Measurements from ENCODE around the gene ACTN3.
"Not testable (repeated sequence)": the region's sequence is repeated elsewhere in the genome, so short reads cannot be mapped to it uniquely, and the experiment has no call there.

ACTN3 gene

DNA sequence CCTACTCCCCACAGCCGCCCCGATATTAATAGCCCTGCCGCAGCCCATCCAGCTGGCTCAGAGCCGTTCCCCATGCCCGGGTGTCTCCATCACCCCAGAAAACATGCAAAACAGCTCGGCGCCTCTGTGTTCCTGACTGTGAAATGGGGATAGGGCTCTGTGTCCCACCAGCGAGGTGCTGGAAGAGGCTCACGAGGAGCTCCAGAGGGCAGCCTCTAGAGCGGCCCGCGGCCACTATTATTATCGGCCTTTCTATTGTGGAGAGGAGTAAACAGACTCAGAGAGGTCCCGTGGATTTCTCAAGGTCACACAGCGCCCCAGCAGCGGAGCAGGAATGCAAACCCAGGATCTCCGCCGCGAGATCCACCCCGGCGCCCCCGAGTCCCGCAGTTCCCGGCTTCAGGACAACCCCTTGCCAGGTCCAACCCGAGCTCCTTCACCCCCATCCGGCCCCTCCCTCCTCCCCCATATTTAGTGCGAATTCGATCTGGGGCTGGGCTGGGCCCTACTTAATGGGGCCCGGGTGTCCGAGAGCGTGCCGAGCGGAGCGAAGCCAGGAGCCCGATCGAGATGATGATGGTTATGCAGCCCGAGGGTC, at the start of gene ACTN3:
Gene ACTN3, plus strand, starts transcription at position 536 of the 598 bp plus-strand sequence. Its CDS starts 35 bp downstream, at position 571.
- DNase-seq, result no peak

DNA sequence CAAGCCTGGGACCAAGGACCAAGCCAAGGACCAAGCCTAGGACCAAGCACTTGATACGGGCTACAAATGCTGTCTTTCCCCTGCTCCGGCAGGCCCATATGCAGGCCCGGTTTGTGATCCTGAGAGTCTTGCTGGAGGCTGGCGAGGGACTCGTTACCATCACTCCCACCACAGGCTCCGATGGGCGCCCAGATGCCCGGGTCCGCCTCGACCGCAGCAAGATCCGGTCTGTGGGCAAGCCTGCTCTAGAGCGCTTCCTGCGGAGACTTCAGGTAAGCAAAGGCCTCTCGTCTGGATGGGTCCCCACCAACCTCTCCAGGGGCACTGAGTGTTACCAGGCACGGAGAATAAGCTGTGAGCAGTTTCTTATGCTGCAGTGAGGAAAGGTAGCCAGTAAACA, 49.5 kb upstream of the ACTN3 start:
- no peak for DNase-seq

DNA sequence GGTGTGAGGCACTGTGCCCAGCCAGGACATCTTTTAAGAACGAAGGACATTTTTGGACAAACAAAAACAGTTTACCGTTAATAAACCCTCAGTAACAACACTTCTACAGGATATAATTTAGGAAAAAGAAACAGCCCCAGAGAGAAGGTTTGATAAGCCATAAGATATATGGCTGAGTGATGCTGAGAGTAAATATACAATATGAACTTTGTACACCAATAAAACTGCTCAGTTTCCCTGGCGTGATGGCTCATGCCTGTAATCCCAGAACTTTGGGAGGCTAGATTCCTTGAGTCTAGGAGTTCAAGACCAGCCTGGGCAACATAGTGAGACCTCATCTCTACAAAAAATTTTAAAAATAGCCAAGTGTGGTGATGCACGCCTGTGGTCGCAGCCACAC, 48.2 kb upstream of the ACTN3 start:
- DNase-seq, result no peak

DNA sequence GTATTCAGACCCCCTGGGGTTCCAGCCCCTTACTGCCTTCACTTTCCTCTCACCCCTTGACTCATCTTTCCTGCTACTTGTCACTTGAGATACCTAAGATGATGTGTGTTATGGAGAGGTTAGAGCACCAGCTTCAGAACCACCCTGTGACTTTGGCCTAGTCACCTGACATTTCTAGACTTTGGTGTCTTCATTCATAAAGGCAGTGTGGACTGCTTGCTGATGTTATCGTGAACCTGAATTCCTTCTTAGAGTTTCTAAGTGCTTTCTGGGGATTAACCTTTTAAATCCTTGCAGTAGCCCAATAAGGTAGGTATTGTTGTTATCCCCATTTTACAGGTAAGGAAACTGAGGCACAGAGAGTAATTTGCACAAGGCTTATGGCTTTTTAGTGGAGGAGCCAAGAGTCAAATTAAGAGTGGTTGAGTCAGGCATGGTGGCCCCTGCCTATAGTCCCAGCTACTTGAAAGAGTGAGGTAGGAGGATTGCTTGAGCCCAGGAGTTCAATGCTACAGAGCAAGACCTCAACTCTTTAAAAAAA, 41.4 kb upstream of the ACTN3 start:
- no peak for DNase-seq

DNA sequence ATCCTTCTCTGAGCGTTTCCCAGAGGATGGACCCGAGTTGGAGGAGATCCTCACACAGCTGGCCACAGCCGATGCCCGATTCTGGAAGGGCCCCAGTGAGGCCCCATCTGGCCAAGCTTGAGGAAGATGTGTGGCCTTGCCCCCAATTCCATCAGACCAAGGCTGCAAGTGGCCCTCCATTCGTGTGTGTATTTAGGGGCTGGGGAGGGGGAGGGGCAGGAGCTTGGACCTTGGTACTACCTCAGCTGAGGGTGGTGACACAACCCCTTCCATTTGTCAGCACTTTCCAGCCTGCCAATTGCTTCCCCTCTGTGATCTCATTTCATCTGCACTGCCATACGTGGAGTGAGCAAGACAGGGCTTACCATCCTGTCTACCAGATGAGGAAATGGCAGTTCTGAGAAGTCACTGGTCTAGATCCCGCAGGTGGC, 37.6 kb upstream of the ACTN3 start:
- DNase-seq, result no peak

DNA sequence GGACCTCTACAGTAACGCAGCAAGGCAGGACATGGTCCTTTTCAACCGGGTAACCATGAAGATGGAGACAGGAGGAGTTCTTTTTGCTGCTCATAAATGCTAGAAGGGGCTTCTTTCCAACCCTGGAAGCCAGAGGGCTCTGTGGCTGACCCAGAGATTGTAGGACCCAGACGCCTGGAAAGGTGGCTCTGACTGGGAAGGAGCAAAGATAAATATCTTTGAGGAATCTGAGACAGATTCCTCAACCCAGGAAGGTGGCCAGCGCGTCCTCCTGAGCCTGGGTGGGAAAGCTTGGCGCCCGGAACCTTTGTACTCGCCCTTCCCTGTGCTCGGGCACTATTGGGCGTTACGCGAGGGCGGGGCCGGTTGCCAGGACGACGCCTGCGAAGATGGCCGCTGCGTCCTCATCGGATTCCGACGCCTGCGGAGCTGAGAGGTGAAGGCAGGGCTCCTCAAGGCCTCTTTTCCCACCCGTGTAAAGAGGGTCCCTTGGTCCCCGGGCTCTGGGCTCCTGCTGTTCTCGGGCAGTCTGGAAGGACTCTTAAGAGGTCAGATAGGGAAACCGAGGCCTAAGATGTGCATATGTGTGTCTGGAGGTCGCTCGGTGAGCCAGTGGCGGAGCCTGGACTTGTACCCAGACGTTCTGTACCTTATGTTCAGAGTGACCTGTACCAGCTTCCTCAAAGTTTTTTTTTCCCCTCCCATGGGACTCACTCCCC, 36.3 kb upstream of the ACTN3 start, which contains the start of gene BBS1:
Gene BBS1, plus strand, starts transcription at position 365 of the 719 bp plus-strand sequence. Its CDS starts 25 bp downstream, at position 390.
- DNase-seq, result peak; percentile 70

DNA sequence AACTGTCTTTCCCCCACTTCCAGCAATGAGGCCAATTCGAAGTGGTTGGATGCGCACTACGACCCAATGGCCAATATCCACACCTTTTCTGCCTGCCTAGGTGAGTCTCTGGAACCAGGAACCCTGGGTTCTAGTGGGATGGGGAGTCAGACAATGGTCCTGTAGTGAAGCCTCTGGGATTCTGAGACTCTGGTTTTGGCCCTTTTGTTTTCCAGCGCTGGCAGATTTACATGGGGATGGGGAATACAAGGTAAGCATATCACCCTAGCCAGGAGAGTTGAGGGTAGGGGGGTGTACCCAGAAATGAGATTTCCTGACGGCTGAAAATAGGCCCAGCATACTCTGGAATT, 35.7 kb upstream of the ACTN3 start:
- DNase-seq, result no peak

DNA sequence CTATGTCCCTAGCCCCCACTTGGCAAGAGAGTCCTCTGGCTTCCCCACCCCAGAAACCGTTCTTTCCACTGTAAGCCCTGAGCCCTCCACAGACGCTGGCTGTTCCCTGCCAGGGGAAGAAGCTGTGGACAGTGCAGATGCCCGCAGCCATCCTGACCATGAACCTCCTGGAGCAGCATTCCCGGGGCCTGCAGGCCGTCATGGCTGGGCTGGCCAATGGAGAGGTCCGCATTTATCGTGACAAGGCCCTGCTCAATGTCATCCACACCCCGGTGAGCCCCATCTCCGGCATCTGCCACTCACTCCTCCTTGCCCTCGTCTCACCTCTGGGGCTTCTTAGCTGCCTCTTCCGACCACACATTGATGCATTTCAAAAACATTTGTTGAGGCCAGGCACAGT, 23.1 kb upstream of the ACTN3 start:
- DNase-seq, result no peak

DNA sequence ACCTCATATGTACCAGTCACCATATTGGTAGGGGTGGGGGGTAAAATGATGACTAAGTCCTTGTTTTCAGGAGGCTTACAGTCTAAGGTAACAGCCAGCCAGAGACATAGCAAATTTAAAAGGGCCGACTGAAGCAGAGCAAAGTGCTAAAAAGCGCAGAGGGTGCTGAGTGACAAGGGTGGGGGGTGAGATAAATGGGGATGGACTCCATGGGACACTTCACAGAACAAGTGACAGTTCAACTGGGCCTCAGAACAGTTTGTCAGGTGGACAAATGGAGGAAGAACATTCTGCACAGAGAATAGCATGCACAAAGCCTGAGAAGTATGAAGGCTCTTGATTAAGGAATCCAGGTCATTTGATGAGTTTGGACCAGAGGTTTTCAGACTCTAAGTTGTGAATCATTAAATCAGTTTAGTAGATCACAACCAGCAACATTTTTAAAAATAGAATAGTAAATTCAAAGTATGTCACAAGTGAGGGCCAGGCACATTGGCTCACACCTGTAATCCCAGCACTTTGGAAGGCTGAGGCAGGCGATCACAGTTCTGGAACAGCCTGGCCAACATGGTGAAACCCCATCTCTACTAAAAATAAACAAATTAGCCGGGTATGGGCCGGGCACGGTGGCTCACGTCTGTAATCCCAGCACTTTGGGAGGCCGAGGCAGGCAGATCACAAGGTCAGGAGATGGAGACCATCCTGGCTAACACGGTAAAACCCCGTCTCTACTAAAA, 22.2 kb upstream of the ACTN3 start:
- DNase-seq, result no peak

DNA sequence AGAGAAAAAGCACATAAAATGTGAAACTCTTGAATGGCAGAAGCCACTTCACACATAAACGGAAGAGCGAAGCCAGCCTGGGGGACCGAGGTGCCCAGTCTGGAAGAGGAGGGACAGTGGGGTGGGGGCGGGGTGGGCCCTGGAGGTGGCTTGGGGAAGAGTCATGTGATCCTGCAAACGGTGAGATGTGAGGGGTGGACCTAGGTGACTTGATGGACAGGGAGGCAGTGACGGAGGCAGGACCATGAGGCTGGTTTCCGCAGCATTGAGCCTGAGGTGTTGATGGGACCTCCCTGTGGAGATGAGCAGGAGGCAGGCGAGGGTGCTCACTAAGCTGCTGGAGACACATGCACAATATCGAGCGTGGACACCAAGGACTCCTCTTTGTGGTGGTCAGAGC, 17.6 kb upstream of the ACTN3 start:
- DNase-seq, result no peak

DNA sequence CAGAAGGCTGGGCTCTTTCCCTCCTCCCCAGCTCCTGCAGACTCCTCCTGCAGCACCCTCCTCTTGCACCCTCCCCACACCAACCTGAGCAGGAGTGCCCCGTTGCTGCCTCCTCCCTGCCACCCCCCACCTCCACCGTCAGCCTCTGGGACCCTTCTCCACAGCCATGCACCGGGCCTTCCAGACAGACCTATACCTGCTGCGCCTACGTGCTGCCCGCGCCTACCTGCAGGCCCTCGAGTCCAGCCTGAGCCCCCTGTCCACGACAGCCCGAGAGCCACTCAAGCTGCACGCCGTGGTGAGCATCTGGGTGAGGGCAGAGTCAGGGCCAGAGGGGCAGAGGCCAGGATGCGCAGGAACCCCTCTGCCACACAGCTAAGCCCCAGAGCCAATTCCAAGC, 17.0 kb upstream of the ACTN3 start:
- DNase-seq, result no peak

DNA sequence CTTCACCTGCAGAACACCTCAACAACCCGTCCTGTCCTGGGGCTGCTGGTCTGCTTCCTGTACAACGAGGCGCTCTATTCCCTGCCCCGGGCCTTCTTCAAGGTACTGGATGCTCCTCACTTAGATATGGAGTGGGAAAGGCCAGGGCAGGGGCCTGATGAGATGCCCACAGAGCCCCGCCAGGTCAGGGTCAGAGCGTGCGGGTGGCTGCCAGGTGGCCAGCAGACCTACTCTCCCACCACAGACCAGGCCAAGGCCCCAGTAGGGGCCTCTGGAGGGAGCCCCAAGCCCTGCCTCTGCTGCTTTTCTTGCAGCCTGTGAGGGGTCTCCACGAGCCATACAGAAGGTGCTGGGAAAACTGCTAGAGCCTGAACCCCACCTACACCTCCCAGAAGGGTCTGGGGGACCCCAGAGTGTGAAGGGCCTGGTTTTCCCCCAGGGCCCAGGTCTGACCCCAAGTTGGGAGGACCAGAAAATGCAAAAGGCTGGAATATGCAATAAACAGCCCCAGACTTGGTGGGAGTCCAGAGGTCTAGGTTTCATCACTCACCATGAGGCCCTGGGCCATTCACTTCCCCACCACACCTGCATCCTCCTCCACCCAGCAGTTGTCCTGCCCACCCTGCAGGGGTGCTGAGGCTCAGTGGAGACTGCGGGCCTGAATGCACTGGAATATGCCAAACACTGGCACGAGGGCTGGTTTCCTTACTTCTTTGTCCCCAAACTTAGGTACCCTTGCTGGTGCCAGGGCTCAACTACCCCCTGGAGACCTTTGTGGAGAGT, 15.6 kb upstream of the ACTN3 start:
- DNase-seq, result no peak

DNA sequence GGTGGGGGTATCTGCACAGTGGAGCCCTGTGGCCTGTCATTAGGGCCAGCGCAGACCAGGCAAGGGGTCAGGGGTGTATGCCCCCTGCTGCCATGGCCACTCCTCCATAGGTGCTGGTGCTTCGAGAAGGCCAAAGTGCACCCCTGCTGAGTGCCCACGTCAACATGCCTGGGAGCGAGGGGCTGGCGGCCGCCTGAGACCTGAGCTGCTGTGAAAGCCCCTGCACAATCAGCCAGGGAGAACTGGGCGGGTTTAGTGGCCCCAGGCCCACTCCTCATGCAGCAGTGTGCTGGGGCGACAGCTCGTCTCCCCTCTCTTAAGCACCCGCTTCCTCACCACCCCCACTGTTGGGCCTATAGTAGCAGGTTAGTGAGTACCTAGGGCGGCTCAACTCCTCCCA, 14.9 kb upstream of the ACTN3 start:
- DNase-seq, result no peak

DNA sequence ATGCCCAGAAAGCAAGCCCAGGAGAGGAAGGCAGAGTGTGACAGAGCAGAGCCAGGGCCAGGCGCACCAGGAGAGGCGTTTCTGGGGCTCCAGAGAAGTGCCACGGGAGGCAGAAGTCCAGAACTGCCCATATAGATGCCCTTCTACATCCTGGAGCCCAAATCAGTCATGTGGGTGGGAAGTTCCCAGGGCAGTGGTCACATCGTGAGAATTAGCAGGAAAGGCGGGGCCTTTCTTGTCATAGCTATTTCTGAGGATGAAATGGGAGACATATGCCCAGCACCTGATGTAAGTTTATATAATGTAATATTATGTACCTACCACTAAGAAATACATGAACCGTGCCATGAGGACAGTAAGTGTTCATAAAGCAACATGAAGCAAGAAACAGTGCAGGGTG, 13.9 kb upstream of the ACTN3 start:
- no peak for DNase-seq

DNA sequence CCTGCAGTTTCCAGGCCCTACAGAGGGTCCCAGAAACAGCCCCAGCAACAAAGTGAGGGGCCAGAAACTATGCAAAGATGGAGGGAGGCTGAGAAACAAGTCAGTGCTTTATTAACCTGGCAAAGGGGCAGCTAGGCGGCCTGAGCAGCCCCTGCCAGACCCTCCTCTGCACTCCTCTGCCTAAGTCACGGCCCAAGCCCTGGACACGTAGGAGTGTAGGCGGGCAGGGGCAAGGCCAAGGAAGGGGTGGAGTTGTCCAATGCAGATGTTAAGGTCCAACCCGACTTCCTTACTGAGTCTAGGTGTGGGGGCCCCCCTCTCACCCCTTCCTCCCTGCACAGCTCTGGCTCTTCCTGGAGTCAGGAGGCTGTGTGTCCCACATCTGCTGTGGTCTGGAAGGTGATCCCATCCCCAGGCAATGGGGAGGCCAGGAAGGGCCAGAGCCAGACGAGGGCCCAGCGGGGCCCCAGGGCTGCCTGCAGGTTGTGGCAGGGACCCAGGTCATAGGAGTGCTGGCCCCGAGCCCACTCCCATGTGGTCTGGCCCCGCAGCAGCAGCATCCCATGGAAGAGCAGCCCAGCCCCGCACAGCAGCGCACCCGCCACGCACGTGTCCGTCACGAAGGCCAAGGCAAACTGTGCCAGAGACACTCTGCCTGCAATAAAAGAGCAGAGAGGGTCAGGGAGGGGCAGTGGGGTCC, 7.4 kb upstream of the ACTN3 start:
- DNase-seq, result no peak

DNA sequence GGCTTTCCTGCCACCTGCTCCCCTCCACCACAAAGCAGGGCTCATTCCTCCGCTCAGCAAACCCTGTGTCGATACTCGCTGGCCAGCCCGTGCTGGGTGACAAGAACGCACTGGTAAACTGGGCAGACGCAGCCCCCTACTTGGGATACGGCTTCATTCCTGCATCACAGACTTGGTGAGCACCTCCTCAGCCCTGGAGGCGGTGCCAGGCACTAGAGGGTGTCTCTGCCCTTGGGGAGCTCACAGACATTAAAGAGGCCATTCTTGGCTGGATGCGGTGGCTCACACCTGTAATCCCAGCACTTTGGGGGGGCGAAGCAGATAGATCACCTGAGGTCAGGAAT, 6.9 kb upstream of the ACTN3 start:
- DNase-seq, result no peak

DNA sequence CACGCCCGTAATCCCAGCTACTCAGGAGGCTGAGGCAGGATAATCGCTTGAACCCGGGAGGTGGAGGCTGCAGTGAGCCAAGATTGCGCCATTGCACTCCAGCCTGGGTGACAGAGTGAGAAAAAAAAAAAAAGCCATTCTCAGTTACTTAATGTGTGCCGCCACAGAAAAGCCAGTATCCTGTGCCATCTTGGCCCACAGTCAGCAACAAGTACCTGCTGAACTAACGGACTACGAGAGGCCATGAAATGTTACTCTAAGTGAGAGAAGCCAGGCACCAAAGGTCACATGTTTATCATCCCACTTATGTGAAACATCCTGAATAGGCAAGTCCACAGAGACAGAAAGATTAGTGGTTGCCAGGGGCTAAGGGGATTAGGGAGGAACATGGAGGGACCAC, 6.1 kb upstream of the ACTN3 start:
- DNase-seq, result not testable (repeated sequence)

DNA sequence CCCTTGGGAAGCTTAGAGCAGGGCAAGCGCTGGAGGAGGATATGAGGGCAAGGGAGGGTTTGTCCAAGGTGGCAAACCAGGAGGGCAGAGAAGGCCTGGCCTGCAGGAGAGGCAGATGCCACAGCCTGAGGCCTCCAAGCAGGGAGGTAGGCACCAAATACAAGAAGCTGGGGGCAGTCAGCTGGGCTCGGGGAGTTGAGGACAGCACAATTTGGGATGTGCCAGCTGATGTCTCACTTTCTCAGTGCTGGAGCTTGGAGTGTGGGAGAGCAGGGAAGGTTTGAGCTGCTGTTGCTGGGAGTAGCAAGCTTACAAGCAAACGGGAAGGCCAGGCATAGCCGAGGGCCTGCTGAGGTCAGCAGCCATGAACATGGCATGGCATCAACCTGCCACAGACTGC, 4.8 kb upstream of the ACTN3 start:
- DNase-seq, result no peak

DNA sequence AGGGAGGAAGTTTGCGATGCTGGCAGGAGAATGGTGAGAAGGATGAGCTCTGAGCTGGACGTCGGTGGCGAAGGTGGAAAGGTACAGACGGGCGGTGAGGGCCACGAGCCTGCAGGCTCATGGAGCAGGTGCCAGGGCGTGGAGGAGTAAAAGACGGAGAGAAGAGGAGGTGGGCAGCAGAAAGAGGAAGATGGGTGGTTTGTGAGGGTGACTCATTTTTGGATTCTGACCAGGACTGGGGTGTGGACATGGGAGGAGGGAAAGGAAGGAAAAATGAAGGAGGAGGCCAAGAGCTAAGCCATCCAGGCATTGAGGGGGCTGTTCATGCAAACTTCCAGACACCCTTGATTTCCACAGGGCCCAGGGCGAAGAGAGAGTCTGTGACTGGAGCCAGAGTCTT, 4.3 kb upstream of the ACTN3 start:
- no peak for DNase-seq

DNA sequence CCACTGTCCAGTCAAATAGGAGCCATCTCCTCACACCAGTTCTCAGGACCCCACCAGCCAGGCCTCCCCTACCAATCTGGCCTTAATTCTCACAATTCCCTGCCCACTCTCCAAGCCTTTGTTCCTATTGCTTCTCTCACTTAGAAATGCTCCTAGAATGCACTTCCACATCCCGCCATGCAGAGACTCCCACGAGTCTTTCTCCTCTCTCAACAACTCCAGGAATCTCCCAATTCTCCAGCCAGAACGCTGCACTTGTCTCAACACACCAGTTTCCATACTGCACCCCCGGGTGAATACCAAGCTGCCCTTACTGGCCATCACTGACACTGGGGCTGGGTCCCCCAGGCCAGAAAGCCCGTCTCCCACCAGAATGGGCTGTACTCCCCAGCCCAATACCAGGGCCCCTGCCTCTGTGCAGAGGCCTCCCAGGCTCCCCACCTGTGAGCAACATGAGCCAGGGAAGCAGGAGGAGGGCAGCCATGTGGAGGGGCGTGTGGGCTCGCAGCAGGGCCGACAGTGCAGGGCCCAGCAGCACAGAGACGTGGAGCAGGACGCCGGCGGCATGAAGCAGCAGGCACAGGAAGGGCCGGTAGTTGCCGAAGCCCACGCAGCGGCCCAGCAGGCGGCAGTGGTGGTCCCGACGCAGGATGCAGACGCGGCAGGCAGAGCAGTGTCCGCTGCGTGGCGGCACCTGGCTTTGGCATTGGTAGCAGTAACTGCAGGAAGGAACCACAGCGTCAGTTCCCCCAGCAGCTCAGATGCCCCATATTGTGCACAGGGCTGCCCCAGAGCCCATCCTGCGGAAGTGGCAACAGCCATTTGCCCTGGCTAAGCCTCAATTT, 3.2 kb upstream of the ACTN3 start:
- DNase-seq, result no peak

DNA sequence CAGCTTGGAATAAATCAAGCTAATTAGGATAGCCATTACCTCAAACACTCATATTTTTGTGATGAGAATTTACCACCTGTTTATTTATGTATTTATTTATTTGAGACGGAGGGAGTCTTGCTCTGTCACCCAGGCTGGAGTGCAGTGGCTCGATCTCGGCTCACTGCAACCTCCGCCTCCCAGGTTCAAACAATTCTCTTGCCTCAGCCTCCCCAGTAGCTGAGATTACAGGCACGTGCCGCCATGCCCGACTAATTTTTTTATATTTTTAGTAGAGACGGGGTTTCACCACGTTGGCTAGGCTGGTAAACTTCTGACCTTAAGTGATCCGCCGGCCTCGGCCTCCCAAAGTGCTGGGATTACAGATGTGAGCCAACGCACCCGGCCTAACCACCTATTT, 1.8 kb upstream of the ACTN3 start:
- not testable (repeated sequence) for DNase-seq
